ENCODE data around the gene ACKR1.

ACKR1 gene

GRCh38 chr1:159222075-159222865 lies 17.6 kb downstream of the ACKR1 start:
- no peak overlapping the region for H3K4me3 Mint-ChIP-seq
- H3K27ac Mint-ChIP-seq, result no peak overlapping the region
- H3K4me1 Mint-ChIP-seq, result no peaks in the 10 kb centered on the region
- H3K9me3 Mint-ChIP-seq, result no peaks in the 10 kb centered on the region
- H3K36me3 Mint-ChIP-seq (ENCODE audit: low read depth), result no peaks in the 10 kb centered on the region
- peaks cover 9% of the 10 kb centered on the region for H3K27me3 Mint-ChIP-seq (ENCODE audit: low read depth)
- TF ChIP-seq, protein P1, sequence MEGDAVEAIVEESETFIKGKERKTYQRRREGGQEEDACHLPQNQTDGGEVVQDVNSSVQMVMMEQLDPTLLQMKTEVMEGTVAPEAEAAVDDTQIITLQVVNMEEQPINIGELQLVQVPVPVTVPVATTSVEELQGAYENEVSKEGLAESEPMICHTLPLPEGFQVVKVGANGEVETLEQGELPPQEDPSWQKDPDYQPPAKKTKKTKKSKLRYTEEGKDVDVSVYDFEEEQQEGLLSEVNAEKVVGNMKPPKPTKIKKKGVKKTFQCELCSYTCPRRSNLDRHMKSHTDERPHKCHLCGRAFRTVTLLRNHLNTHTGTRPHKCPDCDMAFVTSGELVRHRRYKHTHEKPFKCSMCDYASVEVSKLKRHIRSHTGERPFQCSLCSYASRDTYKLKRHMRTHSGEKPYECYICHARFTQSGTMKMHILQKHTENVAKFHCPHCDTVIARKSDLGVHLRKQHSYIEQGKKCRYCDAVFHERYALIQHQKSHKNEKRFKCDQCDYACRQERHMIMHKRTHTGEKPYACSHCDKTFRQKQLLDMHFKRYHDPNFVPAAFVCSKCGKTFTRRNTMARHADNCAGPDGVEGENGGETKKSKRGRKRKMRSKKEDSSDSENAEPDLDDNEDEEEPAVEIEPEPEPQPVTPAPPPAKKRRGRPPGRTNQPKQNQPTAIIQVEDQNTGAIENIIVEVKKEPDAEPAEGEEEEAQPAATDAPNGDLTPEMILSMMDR (IDR thresholded peaks at IDR 0.05; ENCODE audit: unreplicated experiment in 3 of 3), result no peak

- H3K27ac Mint-ChIP-seq, result no peak overlapping the region
- H3K4me3 Mint-ChIP-seq, result no peak overlapping the region
- peaks cover 9% of the 10 kb centered on the region for H3K27me3 Mint-ChIP-seq (ENCODE audit: low read depth)
- H3K4me1 Mint-ChIP-seq, result no peaks in the 10 kb centered on the region
- H3K36me3 Mint-ChIP-seq (ENCODE audit: low read depth), result no peaks in the 10 kb centered on the region
- TF ChIP-seq, protein P1 (IDR thresholded peaks at IDR 0.05; ENCODE audit: unreplicated experiment in 3 of 3), result no peak
- no peaks in the 10 kb centered on the region for H3K9me3 Mint-ChIP-seq
These were observed 18.3 kb downstream of the ACKR1 start for GRCh38 chr1:159223004-159223403.

DNA sequence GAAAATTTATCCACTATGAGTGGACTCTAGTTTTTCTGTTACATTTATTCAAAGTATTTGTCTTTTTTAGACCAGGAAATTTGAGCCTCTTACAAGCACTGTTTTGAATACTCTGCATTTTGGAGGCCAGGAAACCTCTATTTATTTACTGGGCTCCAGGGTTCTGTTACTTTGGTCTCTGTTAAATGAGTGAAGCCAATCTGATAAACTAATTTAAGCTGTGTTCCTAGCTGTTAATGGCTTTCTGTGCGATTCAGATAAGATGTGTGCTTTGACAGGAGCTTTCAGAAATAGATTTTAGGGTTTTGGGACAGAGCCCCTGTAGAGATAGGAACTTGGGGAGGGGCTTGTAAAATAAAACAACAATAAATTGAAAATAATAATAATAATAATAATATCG lies 23.9 kb downstream of the ACKR1 start:
- no peak overlapping the region for H3K27ac Mint-ChIP-seq
- TF ChIP-seq, protein P1 (IDR thresholded peaks at IDR 0.05; ENCODE audit: unreplicated experiment in 3 of 3), result no peak
- no peaks in the 10 kb centered on the region for H3K27me3 Mint-ChIP-seq (ENCODE audit: low read depth)
- no peak overlapping the region for H3K4me3 Mint-ChIP-seq
- H3K4me1 Mint-ChIP-seq, result no peaks in the 10 kb centered on the region
- H3K9me3 Mint-ChIP-seq, result no peaks in the 10 kb centered on the region
- H3K36me3 Mint-ChIP-seq (ENCODE audit: low read depth), result no peaks in the 10 kb centered on the region

DNA sequence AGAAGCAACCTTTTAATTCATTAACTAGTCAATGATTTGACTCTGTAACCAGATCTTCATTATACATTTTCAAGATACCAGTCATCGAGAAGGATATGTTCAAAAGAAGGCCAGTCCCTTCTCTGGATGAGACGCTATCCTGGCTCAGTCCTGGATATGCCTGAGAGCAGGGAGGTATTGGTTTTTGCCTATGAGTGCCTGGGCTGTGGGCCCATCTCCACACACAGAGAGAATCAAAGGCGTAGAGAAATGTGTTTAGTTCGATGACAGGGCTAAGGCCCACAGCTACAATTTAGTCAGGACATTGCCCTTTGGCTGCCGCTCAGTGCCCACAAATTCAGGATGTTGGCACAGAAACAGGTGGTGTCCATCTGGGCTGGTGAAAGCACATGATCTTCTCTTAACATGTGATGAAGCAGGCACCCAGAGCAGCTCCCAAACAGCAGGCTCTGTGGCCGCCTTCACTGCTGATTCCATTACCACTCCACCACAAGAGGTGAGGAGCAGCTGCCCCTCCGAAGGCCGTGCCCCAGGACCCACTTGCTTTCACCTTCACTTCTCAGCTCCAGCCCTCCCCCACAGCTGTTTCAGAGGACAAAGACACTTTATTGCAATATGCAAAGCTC lies 24.7 kb downstream of the ACKR1 start:
- no peaks in the 10 kb centered on the region for H3K27me3 Mint-ChIP-seq (ENCODE audit: low read depth)

DNA sequence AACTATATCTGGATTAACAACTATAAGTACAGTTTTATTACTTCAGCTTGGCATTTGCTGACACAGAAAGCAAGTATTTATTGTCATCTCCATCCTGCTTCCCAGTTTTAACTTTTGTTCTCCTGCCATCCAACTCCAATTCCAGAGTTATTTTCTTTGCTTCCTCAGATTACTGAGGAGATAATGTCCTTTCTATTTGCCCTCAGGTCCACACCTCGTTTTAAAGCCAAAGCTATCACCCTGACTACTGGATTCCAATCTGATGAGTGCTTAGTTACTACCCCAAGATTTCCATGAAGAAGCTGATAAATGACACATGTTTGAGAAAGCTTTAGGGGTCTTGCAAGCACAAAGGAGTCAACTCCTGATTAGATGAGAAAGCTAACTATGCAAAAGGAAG lies 25.2 kb downstream of the ACKR1 start:
- Mint-ChIP-seq H3K27me3 (ENCODE audit: low read depth) (peaks cover 2% of the 10 kb centered on the region), H3K27ac (no peak overlapping the region), H3K9me3 (no peaks in the 10 kb centered on the region), H3K36me3 (ENCODE audit: low read depth) (no peaks in the 10 kb centered on the region), H3K4me3 (no peak overlapping the region), H3K4me1 (no peaks in the 10 kb centered on the region)
- TF ChIP-seq, protein P1 (IDR thresholded peaks at IDR 0.05; ENCODE audit: unreplicated experiment in 3 of 3), result no peak

More for the DNA sequence above, 24.7 kb downstream of the ACKR1 start:
- no peak overlapping the region for H3K27ac Mint-ChIP-seq
- H3K4me3 Mint-ChIP-seq, result no peak overlapping the region
- TF ChIP-seq, protein P1 (IDR thresholded peaks at IDR 0.05; ENCODE audit: unreplicated experiment in 3 of 3), result no peak
- no peaks in the 10 kb centered on the region for H3K4me1 Mint-ChIP-seq
- no peaks in the 10 kb centered on the region for H3K36me3 Mint-ChIP-seq (ENCODE audit: low read depth)
- H3K9me3 Mint-ChIP-seq, result no peaks in the 10 kb centered on the region

Measured in nephron (organoid).